ENCODE results near the gene CREB5.

- TF ChIP-seq CTCF (IDR thresholded peaks at IDR 0.05) (no peak), POLR2AphosphoS5 (IDR thresholded peaks at IDR 0.05) (no peak), POLR2A (IDR thresholded peaks at IDR 0.05) (no peak)
Observed at GRCh38 chr7:28753613-28754012, 341.3 kb downstream of the CREB5 start.

All from breast epithelium (tissue), 3 donors.